ENCODE data around the gene GPC5.
"Not testable (repeated sequence)": the region's sequence is repeated elsewhere in the genome, so short reads cannot be mapped to it uniquely, and the experiment has no call there.

Gene GPC5

GRCh38 chr13:92488249-92488852, 1089.9 kb downstream of the GPC5 start:
- Histone ChIP-seq H3K36me3 (ENCODE audit: control insufficient read depth, insufficient read depth, low read length) (no peaks in the 10 kb centered on the region), H3K27ac (ENCODE audit: low read depth, low read length) (no peak overlapping the region), H3K9me3 (ENCODE audit: control insufficient read depth, insufficient read depth, low read depth, low read length) (no peaks in the 10 kb centered on the region), H3K27me3 (ENCODE audit: control insufficient read depth, insufficient read depth, low read length) (no peaks in the 10 kb centered on the region), H3K4me1 (ENCODE audit: control insufficient read depth, insufficient read depth, low read length) (no peaks in the 10 kb centered on the region), H3K9ac (ENCODE audit: low read length) (no peak overlapping the region), H3K4me3 (ENCODE audit: low read depth, low read length) (no peak overlapping the region)

GRCh38 chr13:92491839-92492238, 1093.4 kb downstream of the GPC5 start:
- Histone ChIP-seq H3K9me3 (ENCODE audit: control insufficient read depth, insufficient read depth, low read depth, low read length) (no peaks in the 10 kb centered on the region), H3K4me1 (ENCODE audit: control insufficient read depth, insufficient read depth, low read length) (0 out of 2 replicates have a peak, but pooled peaks cover 3% of the 10 kb centered on the region), H3K27me3 (ENCODE audit: control insufficient read depth, insufficient read depth, low read length) (no peaks in the 10 kb centered on the region), H3K36me3 (ENCODE audit: control insufficient read depth, insufficient read depth, low read length) (no peaks in the 10 kb centered on the region), H3K27ac (ENCODE audit: low read depth, low read length) (no peak overlapping the region), H3K4me3 (ENCODE audit: low read depth, low read length) (no peak overlapping the region), H3K9ac (ENCODE audit: low read length) (no peak overlapping the region)

GRCh38 chr13:92494915-92495314, 1096.5 kb downstream of the GPC5 start:
- Histone ChIP-seq H3K36me3 (ENCODE audit: control insufficient read depth, insufficient read depth, low read length) (no peaks in the 10 kb centered on the region), H3K27ac (ENCODE audit: low read depth, low read length) (no peak overlapping the region), H3K9me3 (ENCODE audit: control insufficient read depth, insufficient read depth, low read depth, low read length) (no peaks in the 10 kb centered on the region), H3K4me3 (ENCODE audit: low read depth, low read length) (no peak overlapping the region), H3K27me3 (ENCODE audit: control insufficient read depth, insufficient read depth, low read length) (0 out of 2 replicates have a peak, but pooled peaks cover 4% of the 10 kb centered on the region), H3K9ac (ENCODE audit: low read length) (no peak overlapping the region), H3K4me1 (ENCODE audit: control insufficient read depth, insufficient read depth, low read length) (peaks cover 5% of the 10 kb centered on the region)

- H3K4me1 ChIP-seq (ENCODE audit: control insufficient read depth, insufficient read depth, low read length): peaks cover 9% of the 10 kb centered on the region
- H3K9ac ChIP-seq (ENCODE audit: low read length): no peak overlapping the region
- H3K27me3 ChIP-seq (ENCODE audit: control insufficient read depth, insufficient read depth, low read length): 0 out of 2 replicates have a peak, but pooled peaks cover 4% of the 10 kb centered on the region
- H3K9me3 ChIP-seq (ENCODE audit: control insufficient read depth, insufficient read depth, low read depth, low read length): no peaks in the 10 kb centered on the region
- no peak overlapping the region for H3K27ac ChIP-seq (ENCODE audit: low read depth, low read length)
- H3K4me3 ChIP-seq (ENCODE audit: low read depth, low read length): no peak overlapping the region
- H3K36me3 ChIP-seq (ENCODE audit: control insufficient read depth, insufficient read depth, low read length): no peaks in the 10 kb centered on the region
Measured at GRCh38 chr13:92500192-92500591, 1101.8 kb downstream of the GPC5 start.

- H3K36me3 ChIP-seq (ENCODE audit: control insufficient read depth, insufficient read depth, low read length): no peaks in the 10 kb centered on the region
- H3K27me3 ChIP-seq (ENCODE audit: control insufficient read depth, insufficient read depth, low read length): no peaks in the 10 kb centered on the region
- peaks cover 6% of the 10 kb centered on the region; the same call in 1 of the 2 replicates for H3K4me1 ChIP-seq (ENCODE audit: control insufficient read depth, insufficient read depth, low read length)
- H3K4me3 ChIP-seq (ENCODE audit: low read depth, low read length): no peak overlapping the region
- H3K27ac ChIP-seq (ENCODE audit: low read depth, low read length): no peak overlapping the region
- no peak overlapping the region for H3K9ac ChIP-seq (ENCODE audit: low read length)
- no peaks in the 10 kb centered on the region for H3K9me3 ChIP-seq (ENCODE audit: control insufficient read depth, insufficient read depth, low read depth, low read length)
Measured at GRCh38 chr13:92510416-92510815, 1112.0 kb downstream of the GPC5 start.

- Histone ChIP-seq H3K9ac (ENCODE audit: low read length) (no peak overlapping the region), H3K4me1 (ENCODE audit: control insufficient read depth, insufficient read depth, low read length) (peaks cover 6% of the 10 kb centered on the region; the same call in 1 of the 2 replicates), H3K27ac (ENCODE audit: low read depth, low read length) (no peak overlapping the region)
Measured at GRCh38 chr13:92512852-92513251, 1114.4 kb downstream of the GPC5 start.

GRCh38 chr13:92513672-92514071, 1115.3 kb downstream of the GPC5 start:
- Histone ChIP-seq H3K9me3 (ENCODE audit: control insufficient read depth, insufficient read depth, low read depth, low read length) (peaks cover 7% of the 10 kb centered on the region; the same call in 1 of the 2 replicates), H3K9ac (ENCODE audit: low read length) (no peak overlapping the region), H3K4me3 (ENCODE audit: low read depth, low read length) (no peak overlapping the region), H3K27ac (ENCODE audit: low read depth, low read length) (no peak overlapping the region), H3K36me3 (ENCODE audit: control insufficient read depth, insufficient read depth, low read length) (no peaks in the 10 kb centered on the region), H3K27me3 (ENCODE audit: control insufficient read depth, insufficient read depth, low read length) (no peaks in the 10 kb centered on the region), H3K4me1 (ENCODE audit: control insufficient read depth, insufficient read depth, low read length) (peaks cover 6% of the 10 kb centered on the region; the same call in 1 of the 2 replicates)

More at GRCh38 chr13:92512852-92513251, 1114.4 kb downstream of the GPC5 start:
- no peak overlapping the region for H3K4me3 ChIP-seq (ENCODE audit: low read depth, low read length)
- peaks cover 7% of the 10 kb centered on the region; the same call in 1 of the 2 replicates for H3K9me3 ChIP-seq (ENCODE audit: control insufficient read depth, insufficient read depth, low read depth, low read length)
- H3K36me3 ChIP-seq (ENCODE audit: control insufficient read depth, insufficient read depth, low read length): no peaks in the 10 kb centered on the region
- H3K27me3 ChIP-seq (ENCODE audit: control insufficient read depth, insufficient read depth, low read length): no peaks in the 10 kb centered on the region

GRCh38 chr13:92514420-92515125, 1116.2 kb downstream of the GPC5 start:
- Histone ChIP-seq H3K4me3 (ENCODE audit: low read depth, low read length) (no peak overlapping the region), H3K9me3 (ENCODE audit: control insufficient read depth, insufficient read depth, low read depth, low read length) (peaks cover 7% of the 10 kb centered on the region; the same call in 1 of the 2 replicates), H3K9ac (ENCODE audit: low read length) (no peak overlapping the region), H3K36me3 (ENCODE audit: control insufficient read depth, insufficient read depth, low read length) (no peaks in the 10 kb centered on the region), H3K27me3 (ENCODE audit: control insufficient read depth, insufficient read depth, low read length) (no peaks in the 10 kb centered on the region), H3K27ac (ENCODE audit: low read depth, low read length) (no peak overlapping the region), H3K4me1 (ENCODE audit: control insufficient read depth, insufficient read depth, low read length) (peaks cover 6% of the 10 kb centered on the region; the same call in 1 of the 2 replicates)

DNA sequence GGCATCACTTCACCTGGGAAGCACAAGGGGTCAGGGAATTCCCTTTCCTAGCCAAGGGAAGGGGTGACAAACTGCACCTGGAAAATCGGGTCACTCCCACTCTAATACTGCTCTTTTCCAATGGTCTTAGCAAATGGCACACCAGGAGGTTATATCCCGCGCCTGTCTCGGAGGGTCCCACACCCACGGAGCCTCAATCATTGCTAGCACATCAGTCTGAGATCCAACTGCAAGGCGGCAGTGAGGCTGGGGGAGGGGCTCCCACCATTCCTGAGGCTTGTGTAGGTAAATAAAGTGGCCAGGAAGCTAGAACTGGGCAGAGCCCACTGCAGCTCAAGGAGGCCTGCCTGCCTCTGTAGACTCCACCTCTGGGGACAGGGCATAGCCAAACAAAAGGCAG, 1118.5 kb downstream of the GPC5 start:
- not testable (repeated sequence) for H3K9me3 ChIP-seq (ENCODE audit: control insufficient read depth, insufficient read depth, low read depth, low read length); H3K36me3 ChIP-seq (ENCODE audit: control insufficient read depth, insufficient read depth, low read length); H3K9ac ChIP-seq (ENCODE audit: low read length)

DNA sequence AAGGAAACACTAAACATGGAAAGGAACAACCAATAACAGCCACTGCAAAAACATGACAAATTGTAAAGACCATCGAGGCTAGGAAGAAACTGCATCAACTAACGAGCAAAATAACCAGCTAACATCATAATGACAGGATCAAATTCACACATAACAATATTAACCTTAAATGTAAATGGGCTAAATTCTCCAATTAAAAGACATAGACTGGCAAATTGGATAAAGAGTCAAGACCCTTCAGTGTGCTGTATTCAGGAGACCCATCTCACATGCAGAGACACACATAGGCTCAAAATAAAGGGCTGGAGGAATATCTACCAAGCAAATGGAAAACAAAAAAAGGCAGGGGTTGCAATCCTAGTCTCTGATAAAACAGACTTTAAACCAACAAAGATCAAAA, 1120.2 kb downstream of the GPC5 start:
- not testable (repeated sequence) for H3K9ac ChIP-seq (ENCODE audit: low read length); H3K36me3 ChIP-seq (ENCODE audit: control insufficient read depth, insufficient read depth, low read length); H3K4me1 ChIP-seq (ENCODE audit: control insufficient read depth, insufficient read depth, low read length); H3K4me3 ChIP-seq (ENCODE audit: low read depth, low read length); H3K27ac ChIP-seq (ENCODE audit: low read depth, low read length); H3K27me3 ChIP-seq (ENCODE audit: control insufficient read depth, insufficient read depth, low read length); H3K9me3 ChIP-seq (ENCODE audit: control insufficient read depth, insufficient read depth, low read depth, low read length)

More for the DNA sequence above, 1118.5 kb downstream of the GPC5 start:
- H3K27ac ChIP-seq (ENCODE audit: low read depth, low read length); H3K27me3 ChIP-seq (ENCODE audit: control insufficient read depth, insufficient read depth, low read length); H3K4me3 ChIP-seq (ENCODE audit: low read depth, low read length); H3K4me1 ChIP-seq (ENCODE audit: control insufficient read depth, insufficient read depth, low read length): not testable (repeated sequence)

DNA sequence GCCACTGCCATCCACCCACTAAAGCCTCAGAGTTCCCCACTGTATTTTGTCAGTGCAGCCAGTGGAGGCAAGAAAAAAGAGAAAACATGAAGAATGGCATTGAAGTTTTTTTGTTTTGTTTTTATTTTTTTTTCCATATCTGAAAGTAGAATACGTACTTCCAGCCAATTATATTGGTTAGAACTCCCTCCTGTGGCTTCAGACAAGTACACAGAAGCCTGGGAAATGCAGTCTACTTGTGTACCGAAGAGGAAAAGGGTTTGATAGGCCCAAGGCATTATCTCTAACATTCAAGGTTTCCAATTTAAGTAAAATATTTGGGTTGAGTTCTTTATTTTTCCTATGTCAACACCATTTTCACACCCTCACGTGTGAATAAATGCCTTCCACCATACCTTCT, 1131.9 kb downstream of the GPC5 start:
- no peaks in the 10 kb centered on the region for H3K4me1 ChIP-seq (ENCODE audit: control insufficient read depth, insufficient read depth, low read length)
- no peaks in the 10 kb centered on the region for H3K36me3 ChIP-seq (ENCODE audit: control insufficient read depth, insufficient read depth, low read length)
- no peak overlapping the region for H3K9ac ChIP-seq (ENCODE audit: low read length)
- H3K4me3 ChIP-seq (ENCODE audit: low read depth, low read length): no peak overlapping the region
- no peaks in the 10 kb centered on the region for H3K27me3 ChIP-seq (ENCODE audit: control insufficient read depth, insufficient read depth, low read length)
- no peaks in the 10 kb centered on the region for H3K9me3 ChIP-seq (ENCODE audit: control insufficient read depth, insufficient read depth, low read depth, low read length)
- H3K27ac ChIP-seq (ENCODE audit: low read depth, low read length): no peak overlapping the region

Measured in HUES6 (cell line).